GM19239 (cell line): ENCODE data around the gene ATG4B.

Source experiments
- DNase-seq: peaks from one replicate; pipeline ENCODE4 v3.0.0; 2011; ENCODE audit warnings: low spot score; ENCODE audit not compliant: insufficient read length
- FAIRE-seq: peaks from 2 replicates; lab custom pipeline; 2011; peaks lifted over from hg19 to GRCh38; lab: Jason Lieb, UNC

ATG4B gene

GRCh38 chr2:241612156-241613016, 25.1 kb upstream of the ATG4B start:
- DNase-seq: no peak
- FAIRE-seq: no peak

DNA sequence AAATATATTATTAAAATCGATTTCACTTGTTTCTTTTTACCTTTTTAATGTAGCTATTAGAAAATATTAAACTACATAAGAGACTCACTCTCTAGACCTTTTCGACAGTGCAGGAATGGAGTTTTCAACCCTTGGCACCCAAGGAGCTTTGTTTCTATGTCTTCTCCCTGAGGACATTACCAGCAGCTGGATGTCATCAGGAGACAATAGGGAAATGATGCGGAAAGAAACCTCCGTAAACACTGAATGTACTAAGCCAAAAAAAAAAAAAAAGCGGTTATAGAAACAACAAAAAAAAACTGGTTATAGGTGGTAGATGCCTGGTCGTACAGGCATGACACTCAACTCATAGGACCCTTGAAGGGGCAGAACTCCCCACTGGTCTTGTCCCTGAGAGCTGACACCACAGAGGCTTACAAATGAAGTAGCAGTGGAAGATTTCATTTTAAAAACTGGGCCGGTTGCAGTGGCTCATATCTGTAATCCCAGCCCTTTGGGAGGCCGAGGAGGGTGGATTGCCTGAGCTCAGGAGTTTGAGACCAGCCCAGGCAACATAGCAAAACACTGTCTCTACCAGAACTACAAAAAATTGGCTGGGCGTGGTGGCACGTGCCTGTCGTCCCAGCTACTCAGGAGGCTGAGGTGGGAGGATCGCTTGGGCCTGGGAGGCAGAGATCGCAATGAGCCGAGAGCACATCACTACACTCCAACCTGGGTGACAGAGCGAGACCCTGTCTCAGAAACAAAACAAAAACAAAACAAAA, 24.3 kb upstream of the ATG4B start:
- no peak for DNase-seq
- no peak for FAIRE-seq

DNA sequence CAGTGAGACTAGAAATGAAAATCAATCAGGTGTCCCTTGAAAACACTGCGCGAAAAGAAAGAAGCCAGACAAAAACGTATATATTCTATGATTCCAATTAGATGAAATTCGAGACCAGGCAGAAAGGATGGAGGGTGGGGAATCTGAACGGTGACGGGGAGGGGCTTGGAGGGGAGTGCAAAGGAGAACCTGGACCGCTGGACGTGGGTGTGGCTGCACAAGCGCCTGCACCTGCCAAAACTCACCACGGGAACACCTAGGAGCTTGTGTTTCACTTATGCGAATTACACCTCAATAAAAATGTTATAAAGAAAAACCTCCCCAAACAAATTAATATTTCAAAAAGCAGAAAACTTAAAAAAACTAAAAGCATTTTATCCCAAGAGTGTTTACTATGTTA, 22.5 kb upstream of the ATG4B start:
- no peak for FAIRE-seq
- DNase-seq: no peak

DNA sequence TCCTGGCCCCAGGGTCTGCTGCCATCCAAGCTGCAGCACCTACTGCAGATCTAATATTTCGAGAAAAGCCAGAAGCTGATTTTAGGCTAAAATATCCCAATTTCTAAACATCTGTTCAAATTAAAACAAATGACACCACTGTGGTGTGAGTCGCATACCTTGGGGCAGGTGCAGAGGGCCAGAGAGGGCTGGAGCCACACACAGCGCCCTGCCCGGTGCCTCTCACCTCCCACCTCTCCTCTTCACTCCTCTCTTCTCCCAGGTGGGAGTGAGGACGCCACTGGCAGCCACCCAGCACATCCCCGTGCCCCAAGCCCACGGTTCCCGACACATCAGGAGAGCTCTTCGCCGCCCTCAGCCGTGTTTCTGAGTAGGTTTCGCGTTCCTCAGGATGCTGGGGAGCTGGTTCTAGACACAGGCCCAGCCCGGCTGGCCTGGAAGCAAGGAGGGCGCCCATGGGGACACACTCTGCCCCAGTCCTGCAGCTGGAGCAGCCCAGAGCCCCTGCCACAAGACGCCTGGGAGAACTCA, 21.9 kb upstream of the ATG4B start:
- no peak for DNase-seq
- FAIRE-seq: no peak

DNA sequence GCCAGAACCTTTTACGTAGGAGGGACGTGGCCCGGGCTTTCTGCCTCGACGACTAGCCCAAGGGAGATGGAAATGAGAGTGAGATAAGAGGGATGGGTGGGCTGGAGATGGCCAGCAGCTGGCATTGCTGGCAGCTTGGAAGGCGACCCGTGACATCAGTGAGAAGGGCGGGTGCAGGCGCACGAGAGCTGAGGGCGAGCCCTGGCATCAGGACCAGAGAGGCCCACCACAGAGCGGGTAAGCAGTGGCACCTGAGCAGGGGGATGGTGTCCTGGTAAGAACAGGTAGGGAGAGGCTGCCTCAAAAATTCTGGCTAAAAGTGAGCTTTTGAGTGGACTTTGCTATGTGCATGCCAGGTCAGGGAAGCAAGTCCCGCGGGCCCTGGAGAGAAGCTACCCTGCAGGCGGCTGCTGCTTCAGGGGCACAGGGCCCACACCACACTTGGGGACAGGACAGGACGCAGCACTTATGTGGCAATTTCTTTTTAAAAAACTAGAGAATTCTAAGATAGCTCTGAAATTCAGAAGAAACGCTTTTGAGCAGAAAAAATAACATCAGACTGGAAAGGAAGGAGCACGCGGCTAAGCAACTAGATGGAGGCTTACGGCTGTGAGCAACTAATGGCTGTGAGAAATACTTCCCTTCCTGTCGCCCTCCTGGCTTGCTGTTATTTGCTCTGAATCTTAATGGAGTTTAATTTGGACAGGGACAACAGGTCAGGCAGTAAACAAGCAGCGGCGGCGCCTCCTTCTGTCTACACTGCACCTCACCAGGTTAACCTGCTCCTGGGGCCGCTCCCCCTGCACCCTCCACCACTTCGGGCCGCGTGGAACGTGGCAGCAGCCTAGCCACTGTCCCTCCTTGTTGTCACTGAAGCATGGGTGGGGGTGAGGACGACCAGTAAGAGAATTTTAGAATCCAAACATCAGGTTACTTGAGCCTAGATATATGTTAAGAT, 21.0 kb upstream of the ATG4B start:
- no peak for DNase-seq
- no peak for FAIRE-seq

DNA sequence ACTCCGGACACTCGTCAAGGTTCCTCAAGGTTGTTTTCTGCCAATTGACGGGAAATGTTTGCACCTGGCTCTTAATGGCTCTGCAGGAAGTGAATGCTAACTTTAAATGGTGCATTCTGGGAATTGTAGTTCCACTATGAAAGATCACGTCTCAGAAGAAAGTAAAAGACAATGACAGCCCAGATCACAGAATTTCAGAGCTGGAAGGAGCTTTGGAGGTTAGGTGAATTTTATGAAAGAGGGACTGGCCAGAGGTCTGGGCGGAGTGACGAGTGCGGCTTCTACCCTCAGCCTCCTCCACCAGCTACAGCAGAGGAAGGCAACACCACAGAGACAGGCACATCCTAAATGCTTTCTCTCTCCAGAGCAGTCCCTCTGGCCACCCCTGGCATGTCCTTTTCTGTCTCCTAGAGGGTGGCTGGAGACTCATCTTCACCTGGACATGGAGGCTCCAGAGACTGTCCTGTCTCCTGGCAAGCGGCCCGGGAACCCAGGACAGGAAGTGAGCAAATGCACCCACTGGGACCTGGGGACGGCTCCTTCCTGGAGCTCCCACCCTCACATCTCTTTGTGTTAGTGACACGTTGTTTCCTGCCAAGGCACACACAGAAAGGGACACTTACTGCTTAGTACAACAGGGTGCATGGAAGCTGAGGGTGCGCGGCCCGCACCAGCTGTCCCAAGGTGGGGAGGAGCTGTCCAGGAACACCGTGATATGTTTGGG, 19.9 kb upstream of the ATG4B start:
- FAIRE-seq (peak; percentile 96), DNase-seq (peak; percentile 66)

- FAIRE-seq (no peak), DNase-seq (no peak)
These were observed 19.1 kb upstream of the ATG4B start for GRCh38 chr2:241618296-241618805.

GRCh38 chr2:241618829-241619228, 18.7 kb upstream of the ATG4B start:
- FAIRE-seq: no peak
- no peak for DNase-seq

GRCh38 chr2:241619597-241620418, 17.7 kb upstream of the ATG4B start:
- FAIRE-seq (no peak), DNase-seq (no peak)

GRCh38 chr2:241620419-241620769, 17.1 kb upstream of the ATG4B start:
- FAIRE-seq (no peak), DNase-seq (no peak)

GRCh38 chr2:241627675-241628074, 9.8 kb upstream of the ATG4B start:
- FAIRE-seq: no peak
- no peak for DNase-seq

DNA sequence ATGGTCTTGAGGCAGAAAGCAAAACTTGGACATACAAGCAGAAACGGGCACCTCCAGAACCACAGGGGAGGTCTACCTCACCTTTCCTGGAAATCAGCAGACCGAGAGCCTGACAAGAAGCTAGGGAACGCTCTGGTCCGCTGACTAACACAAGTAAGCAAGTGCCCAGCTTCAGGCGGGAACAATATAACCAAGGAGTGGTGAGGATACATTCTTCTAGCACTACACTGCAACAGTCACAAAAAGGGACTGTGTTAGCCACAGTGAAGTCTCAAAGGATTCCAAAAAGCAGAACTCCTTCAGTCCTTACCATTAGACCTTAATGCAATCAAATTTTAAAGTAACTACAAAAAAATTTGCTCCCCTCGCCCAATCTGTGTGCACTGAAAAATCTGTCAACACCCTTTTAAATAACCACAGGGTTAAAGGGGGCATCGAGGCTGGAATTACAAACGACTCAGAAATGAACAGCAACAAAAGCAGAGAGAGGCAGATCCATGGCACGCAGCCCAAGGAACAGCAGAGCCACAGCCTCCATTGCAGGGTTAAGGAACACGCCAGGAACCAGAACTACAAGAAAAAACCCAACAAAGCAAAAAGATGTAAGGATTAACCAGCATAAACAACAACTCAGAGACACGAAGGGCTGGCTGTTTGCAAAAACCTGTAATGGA, 7.6 kb upstream of the ATG4B start:
- no peak for FAIRE-seq
- DNase-seq: no peak

GRCh38 chr2:241632478-241633325, 4.8 kb upstream of the ATG4B start:
- FAIRE-seq (no peak), DNase-seq (no peak)

DNA sequence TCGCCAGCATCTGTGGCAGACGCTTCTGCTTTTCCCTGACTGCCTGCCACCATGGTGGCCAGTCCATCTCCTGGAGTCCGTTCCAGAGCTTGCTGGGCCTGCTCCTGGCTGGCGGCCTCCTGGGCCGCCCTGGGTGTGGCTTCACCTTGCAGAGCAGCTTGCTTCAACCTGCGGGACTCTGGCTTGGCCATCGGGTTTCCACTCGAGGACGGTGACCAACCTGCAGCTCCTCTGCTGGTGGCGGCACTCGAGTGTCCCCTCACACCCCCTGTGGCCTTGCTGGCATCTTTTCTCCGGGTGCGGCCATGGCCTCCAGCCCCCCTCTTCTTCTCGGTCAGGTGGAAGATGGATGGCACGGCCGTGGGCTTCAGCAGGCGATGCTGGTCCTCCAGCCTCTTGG, 3.9 kb upstream of the ATG4B start:
- FAIRE-seq (no peak), DNase-seq (no peak)

GRCh38 chr2:241635756-241636155, 1.7 kb upstream of the ATG4B start:
- FAIRE-seq (no peak), DNase-seq (no peak)

- peak; percentile 58 for DNase-seq
- FAIRE-seq: peak; percentile 64
These were observed 1.1 kb upstream of the ATG4B start for GRCh38 chr2:241636182-241637017.
